ENCODE data around the gene SPIB.
"Not testable (repeated sequence)": the region's sequence is repeated elsewhere in the genome, so short reads cannot be mapped to it uniquely, and the experiment has no call there.

SPIB gene

GRCh38 chr19:50390952-50391351 is 27.8 kb upstream of the SPIB start:
- not testable (repeated sequence) for DNase-seq (ENCODE audit: low read depth)

DNA sequence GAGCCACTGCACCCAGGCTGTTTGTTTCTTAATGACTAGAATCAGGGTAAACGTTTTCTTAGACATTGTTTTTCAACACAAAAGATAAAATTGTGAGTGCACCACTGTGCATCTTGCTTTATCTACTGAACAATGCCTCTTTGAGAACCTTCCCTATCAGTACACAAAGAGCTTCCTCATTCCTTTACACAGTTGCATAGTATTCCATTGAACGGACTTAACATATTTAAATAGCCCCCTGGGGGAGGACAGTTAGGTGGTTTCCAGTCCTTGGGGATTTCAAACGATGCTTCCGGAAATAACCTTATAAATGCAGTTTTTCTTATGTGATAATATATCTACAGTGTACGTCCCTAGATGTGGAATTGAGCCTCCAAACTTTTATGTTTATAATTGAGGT is 26.0 kb upstream of the SPIB start:
- no peak for DNase-seq (ENCODE audit: low read depth)

DNA sequence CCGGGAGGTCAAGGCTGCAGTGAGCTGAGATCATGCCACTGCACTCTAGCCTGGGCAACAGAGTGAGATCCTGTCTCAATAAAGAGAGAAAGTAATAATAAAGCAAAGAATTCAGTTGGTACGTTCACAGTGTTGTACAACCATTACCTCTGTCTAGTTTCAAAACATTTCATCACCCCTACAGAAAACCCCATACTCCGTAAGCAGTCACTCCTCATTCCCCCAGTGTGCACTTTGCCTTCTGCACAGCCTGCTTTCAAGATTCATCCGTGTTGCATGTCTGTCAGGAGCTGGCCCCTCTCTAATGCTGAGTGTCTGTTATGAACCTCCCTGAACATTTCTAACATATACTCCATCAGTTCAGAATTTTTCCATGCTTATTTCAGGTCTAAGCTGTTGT is 25.1 kb upstream of the SPIB start:
- DNase-seq (ENCODE audit: low read depth): no peak

GRCh38 chr19:50394017-50394416 is 24.7 kb upstream of the SPIB start:
- DNase-seq (ENCODE audit: low read depth): no peak

GRCh38 chr19:50398675-50399367 is 19.9 kb upstream of the SPIB start:
- no peak for DNase-seq (ENCODE audit: low read depth)

DNA sequence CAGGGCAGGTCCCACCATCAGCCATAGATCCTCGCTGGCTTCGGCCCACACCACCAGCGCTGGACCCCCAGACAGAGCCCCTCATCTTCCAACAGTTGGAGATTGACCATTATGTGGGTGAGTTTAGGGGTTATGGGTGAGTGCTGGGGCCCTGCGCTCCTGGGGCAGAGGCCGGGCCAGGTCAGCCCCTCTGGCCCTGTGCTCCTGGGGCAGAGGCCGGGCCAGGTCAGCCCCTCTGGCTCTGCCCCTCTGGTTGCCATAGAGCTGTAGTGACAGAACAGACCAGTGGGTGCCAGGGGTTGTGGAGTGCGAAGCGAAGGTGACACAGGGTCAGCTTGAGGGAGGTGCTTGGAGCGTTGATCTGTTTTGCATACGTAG is 19.4 kb upstream of the SPIB start:
- DNase-seq (ENCODE audit: low read depth): no peak

DNA sequence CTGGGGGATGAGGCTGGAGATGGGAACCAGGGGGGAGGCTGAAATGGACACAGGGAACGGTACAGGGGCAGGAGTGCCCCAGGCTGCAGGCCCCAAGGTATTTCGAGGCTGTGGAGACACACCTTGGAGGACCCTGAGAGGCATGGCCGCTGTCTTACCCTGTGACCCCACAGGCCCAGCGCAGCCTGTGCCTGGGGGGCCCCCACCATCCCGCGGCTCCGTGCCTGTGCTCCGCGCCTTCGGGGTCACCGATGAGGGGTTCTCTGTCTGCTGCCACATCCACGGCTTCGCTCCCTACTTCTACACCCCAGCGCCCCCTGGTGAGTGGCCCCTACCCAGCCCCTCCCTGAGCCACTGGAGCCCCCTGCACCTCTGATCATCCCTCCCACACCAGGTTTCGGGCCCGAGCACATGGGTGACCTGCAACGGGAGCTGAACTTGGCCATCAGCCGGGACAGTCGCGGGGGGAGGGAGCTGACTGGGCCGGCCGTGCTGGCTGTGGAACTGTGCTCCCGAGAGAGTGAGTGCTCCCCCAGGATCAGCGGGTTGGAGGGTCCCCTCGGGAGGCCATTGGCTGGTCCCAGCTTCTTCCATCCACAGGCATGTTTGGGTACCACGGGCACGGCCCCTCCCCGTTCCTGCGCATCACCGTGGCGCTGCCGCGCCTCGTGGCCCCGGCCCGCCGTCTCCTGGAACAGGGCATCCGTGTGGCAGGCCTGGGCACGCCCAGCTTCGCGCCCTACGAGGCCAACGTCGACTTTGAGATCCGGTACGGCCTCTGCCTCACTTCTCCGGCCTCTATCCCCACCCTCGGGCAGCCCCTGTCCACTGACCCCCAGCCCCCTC is 16.9 kb upstream of the SPIB start:
- DNase-seq (ENCODE audit: low read depth): no peak

DNA sequence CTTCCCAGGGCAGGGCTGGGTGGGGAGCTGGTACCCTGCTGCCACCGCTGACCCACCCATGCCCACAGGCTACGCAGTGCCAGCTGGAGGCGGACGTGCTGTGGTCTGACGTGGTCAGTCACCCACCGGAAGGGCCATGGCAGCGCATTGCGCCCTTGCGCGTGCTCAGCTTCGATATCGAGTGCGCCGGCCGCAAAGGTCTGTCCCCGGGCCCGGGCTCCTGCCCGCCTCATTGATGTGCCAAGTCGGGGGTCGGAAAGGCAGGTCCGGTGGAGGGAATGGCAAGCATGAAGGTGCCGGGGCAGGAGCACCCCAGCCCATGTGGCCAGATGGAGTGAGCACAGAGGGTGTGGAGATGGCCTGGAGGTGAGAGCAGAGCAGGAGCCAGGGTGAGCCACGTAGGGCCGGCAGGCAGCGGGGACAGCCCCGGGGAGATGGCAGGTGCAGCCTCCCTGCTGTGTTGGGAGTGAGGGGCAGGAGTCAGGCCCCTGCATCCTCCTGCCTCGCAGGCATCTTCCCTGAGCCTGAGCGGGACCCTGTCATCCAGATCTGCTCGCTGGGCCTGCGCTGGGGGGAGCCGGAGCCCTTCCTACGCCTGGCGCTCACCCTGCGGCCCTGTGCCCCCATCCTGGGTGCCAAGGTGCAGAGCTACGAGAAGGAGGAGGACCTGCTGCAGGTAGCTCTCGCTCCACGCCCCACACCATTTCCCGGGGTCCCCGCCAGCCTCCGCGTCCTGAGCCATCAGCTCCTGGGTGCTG is 16.0 kb upstream of the SPIB start:
- DNase-seq (ENCODE audit: low read depth): no peak

DNA sequence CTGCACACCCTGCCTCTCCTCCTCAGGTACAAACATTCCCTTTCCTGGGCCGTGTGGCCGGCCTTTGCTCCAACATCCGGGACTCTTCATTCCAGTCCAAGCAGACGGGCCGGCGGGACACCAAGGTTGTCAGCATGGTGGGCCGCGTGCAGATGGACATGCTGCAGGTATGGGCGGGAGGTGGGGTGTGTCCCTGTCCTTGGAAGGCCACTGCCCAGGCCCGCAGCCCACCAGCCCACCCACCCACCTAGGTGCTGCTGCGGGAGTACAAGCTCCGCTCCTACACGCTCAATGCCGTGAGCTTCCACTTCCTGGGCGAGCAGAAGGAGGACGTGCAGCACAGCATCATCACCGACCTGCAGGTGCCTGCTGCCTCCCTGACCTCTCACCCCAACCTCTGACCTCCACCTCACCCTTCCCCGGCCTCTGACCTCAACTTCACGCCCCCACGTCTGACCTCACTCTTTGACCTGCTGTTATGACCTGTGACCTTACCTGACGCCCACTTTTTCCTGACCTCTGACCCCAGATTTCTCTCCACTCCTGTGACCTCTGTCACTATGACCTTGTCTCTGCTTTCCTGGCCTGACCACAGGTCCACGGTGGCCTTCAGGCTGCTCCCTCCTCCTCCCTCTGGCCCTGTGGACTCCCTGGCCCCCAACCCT is 12.4 kb upstream of the SPIB start:
- DNase-seq (ENCODE audit: low read depth): no peak

DNA sequence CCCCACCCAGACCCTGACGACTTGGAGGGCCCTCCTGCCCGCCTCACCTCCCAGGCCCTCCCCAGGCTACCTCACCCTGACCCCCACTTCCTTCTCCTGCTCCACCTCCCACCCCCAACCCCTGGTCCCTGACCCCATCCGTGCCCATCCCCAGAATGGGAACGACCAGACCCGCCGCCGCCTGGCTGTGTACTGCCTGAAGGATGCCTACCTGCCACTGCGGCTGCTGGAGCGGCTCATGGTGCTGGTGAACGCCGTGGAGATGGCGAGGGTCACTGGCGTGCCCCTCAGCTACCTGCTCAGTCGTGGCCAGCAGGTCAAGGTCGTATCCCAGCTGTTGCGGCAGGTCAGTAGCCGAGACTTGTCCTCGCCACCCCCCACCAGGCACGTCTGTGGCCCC is 11.9 kb upstream of the SPIB start:
- no peak for DNase-seq (ENCODE audit: low read depth)

DNA sequence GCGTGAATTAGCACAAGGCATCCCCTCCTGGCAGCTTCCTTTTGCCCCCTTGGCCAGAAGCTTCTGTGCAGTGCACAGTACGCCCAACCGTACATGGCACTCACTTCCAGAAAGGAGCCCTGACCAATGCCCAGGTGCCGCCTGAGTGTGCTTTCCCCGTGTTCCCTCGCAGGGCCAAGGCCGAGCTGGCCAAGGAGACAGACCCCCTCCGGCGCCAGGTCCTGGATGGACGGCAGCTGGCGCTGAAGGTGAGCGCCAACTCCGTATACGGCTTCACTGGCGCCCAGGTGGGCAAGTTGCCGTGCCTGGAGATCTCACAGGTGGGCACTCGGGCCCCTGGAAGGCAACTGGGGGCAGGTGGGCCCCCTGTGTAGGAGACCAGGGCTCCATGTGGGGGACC is 9.4 kb upstream of the SPIB start:
- no peak for DNase-seq (ENCODE audit: low read depth)

DNA sequence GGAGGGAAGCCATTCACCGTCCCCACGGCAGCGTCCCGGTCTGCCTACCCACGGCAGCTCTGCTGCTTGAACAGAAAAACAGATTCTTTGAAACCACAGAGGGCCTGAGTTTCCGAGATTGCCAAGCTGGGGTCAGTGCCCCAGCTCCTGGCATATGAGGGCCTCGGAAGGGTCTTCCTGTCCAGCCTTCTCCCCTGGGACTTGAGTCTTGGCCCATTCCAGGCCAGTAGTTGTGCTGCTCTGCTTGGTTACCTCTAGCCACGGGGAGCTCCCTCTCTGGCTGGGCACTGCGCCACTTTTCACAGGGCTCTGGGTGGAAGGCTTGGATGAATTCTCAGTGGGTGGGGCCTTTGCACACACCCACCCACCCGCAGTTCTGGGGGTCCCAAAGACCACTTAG is 8.6 kb upstream of the SPIB start:
- no peak for DNase-seq (ENCODE audit: low read depth)

- DNase-seq (ENCODE audit: low read depth): no peak
Measured at GRCh38 chr19:50412419-50412818, 6.3 kb upstream of the SPIB start.

- no peak for DNase-seq (ENCODE audit: low read depth)
Measured at GRCh38 chr19:50413096-50413495, 5.6 kb upstream of the SPIB start.

DNA sequence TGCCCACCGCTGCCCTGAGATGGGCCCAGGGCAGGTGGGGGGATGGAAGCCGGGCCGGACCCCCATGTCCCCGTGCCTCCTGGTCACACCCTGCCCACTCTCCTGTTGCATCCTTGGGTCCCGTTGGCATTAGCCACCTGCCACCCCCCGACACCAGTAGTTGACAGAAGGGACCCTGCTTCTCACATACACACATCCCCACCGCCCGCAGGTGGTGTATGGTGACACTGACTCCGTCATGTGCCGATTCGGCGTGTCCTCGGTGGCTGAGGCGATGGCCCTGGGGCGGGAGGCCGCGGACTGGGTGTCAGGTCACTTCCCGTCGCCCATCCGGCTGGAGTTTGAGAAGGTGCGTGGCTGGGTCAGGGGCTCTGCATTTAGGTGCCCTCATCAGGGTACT is 5.2 kb upstream of the SPIB start:
- no peak for DNase-seq (ENCODE audit: low read depth)

DNA sequence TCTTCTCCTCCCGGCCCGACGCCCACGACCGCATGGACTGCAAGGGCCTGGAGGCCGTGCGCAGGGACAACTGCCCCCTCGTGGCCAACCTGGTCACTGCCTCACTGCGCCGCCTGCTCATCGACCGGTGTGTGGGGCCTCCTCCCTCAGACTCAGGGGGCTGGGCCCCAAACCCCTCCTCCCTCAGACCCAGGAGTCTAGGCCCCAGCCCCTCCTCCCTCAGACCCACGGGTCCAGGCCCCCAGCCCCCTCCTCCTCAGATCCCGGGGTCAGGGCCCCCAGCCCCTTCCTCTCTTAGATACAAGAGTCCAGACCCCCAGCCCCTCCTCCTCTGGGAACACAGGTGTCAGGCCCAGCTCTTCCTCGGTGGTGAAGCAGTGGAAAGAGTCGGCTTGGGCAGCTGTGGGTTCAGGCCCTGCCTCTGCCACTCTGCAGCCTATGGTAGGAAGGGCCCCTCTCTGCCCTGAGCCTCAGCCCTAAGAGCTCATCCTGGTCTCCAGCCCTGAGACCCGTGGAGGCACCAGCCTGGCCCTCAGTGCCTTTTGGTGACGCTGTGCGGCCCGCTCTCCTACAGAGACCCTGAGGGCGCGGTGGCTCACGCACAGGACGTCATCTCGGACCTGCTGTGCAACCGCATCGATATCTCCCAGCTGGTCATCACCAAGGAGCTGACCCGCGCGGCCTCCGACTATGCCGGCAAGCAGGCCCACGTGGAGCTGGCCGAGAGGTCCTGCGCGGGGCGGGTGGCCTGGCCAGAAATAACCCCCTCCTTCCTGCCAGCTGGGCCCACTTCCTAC is 3.7 kb upstream of the SPIB start:
- peak; percentile 61 for DNase-seq (ENCODE audit: low read depth)

DNA sequence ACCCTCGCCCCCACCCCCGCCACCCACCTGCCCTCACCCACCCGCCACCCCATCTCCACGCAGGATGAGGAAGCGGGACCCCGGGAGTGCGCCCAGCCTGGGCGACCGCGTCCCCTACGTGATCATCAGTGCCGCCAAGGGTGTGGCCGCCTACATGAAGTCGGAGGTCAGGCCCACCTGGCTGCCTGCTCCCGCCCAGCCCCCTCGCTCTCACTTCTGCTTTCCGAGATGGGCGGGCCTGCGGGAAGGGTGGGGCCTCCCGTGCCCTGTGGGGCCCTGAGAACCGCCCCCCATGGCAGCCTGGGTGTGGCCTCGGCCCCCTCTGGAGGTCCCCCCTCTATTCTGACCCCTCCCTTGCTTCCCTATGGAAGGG is 3.1 kb upstream of the SPIB start:
- DNase-seq (ENCODE audit: low read depth): no peak

- DNase-seq (ENCODE audit: low read depth): no peak
Measured at GRCh38 chr19:50416034-50416977, 2.4 kb upstream of the SPIB start.

- no peak for DNase-seq (ENCODE audit: low read depth)
Measured at GRCh38 chr19:50417111-50418081, 1.3 kb upstream of the SPIB start.
